GM18520 (cell line): ENCODE data around the gene SLC39A12.

ENCODE experiments used
- ATAC-seq: cut with Tn5 transposase; IDR thresholded peaks from one replicate; pipeline ENCODE4 v1.9.1; 2021; ENCODE audit not compliant: unreplicated experiment

SLC39A12 gene

DNA sequence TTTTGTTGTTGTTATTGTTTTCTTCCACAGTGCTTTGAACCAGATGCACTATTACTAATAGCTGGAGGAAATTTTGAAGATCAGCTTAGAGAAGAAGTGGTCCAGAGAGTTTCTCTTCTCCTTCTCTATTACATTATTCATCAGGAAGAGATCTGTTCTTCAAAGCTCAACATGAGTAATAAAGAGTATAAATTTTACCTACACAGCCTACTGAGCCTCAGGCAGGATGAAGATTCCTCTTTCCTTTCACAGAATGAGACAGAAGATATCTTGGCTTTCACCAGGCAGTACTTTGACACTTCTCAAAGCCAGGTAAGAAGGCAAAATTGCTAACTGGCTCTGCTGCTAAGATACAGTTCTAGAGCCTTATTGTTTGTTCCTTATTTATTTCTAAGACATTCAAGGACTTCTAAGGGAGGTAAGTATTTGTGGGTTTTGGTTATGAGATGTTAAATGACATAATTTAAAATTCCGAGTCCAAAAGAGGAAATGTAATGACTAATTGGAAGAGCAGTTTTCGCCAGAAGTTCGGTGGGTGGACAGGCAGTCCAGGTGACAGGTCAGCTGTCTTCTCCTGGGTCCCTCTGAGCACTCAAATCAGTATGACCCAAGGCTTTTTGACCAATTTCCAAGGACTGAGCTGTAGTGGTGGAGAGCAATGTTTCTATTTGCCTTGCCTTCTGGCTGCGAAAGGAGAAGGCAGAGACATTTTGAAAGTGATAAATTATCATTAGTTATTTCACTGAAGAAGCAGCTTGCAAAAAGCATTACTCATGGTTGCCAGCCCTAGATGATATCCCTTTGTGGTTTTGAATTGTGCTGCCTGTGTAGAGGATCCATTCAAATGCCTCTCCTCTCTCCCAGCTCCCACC lies 10.1 kb downstream of the SLC39A12 start:
- ATAC-seq, result no peak

DNA sequence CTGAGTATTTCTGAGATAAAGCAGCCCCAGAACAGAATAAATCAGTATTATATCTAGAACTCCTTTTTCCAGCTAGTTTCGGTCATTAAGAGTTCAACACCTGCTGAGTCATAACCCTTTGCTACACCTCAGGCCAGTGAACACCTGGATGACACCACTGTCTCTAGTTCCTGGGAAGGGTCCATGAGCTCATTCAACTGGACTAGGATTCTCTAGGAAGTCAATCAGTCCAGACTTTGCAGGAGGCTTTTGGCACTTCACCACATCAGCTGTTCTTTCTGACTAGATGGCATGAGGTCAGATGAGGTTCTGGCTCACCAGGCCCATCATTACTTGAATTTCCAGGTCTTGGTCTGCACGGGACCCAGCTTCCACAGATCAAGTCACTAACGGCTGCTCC lies 11.7 kb downstream of the SLC39A12 start:
- ATAC-seq, result no peak

DNA sequence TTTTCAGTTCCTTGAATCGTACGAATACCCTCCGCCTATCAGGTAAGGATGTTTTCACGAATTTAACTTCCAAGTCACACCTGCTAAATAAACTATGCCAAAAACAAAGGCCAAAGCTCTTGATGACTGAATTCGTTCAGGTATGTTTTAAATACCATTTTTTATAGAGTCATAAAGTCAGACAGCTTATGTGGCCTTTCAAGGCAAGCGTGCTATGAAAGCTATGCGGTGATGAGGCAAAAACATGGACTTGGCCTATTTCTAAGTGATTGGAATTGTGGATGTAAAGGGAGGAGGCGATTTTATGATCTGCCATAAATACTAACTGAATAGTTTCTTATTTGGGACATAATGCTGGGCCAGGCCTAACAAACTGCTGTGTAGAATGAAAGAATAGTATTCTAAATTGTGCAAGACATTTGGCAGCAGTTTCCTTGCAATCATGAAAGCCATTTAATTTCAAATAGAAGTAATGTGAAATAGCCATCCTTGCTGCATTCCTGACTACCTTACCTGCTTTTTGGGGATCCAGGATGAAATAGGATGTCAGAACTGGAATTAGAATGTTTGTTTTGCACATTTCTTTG lies 14.0 kb downstream of the SLC39A12 start:
- no peak for ATAC-seq

DNA sequence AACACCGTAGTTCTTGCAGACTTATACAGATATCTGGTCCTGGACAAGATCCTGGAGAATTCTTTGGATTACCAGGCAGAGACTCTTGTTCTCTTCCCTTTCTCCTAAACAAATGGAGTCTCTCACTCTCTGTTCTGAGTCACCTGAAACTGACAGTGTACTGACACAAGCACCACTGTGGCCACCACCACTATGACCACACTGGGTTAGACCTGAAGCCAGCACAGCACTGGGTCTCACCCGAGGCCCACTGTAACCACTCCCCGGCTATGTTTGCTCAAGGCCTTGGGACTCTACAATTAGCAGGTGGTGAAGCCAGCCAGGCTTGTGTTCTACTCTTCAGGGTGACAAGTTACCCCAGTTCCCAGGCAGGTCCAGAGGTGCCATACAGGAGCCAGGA lies 22.8 kb downstream of the SLC39A12 start:
- ATAC-seq, result no peak

DNA sequence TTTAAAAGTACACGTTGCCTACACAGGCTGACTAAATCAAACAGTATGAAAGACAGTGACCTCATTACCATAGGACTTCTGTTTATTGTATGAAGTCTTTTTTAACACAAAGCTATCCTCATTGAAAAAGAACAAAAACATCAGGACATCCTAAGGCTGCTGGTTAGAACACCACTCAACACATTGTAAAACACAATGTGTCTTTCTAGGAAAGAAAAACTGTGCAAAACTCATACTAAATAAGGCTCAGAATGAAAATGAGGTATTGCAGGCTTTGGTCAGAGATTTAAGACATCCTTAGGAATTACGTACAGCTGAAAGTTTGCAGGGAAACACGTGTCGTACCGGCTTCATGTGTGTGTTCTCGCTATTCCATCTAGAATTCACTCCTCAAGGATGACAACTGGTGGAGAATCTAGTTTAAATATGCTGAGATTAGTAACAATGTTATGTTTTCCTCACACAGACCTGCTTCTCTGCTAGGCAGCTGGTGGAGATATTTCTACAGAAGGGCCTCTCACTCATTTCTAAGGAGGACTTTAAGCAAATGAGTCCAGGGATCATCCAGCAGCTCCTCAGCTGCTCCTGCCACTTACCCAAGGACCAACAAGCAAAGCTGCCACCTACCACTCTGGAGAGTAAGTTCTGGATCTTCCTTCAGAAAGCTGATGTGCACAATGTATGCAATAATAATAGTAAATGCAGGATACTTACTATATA lies 29.3 kb downstream of the SLC39A12 start:
- no peak for ATAC-seq

DNA sequence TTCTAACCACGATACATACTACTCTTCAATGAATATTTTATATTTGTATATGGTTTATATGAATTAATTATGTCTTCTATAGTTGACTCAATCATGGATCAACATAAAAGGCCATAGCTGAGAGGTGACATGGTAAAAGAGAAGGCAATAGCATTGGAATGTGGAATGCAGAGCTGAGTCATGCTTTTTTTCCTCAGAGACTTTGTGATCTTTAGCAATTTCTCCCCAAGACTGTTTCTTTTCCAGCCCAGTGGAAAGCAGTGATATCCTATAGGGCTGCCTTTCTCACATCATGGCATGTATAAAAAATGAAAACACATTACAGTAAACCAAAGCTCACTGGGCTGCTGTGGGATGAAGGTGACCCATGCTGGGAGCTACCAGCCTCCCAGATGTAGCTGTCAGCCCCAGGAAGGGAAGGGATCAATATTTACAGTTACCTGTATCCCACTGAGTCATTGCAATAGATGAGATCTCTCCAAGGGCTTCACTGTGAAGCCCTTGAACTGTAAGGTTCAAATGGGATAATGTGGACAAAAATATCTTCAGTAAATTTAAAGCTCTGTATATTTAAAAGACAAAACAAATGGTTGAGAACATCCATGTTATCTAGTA lies 30.2 kb downstream of the SLC39A12 start:
- ATAC-seq, result no peak

DNA sequence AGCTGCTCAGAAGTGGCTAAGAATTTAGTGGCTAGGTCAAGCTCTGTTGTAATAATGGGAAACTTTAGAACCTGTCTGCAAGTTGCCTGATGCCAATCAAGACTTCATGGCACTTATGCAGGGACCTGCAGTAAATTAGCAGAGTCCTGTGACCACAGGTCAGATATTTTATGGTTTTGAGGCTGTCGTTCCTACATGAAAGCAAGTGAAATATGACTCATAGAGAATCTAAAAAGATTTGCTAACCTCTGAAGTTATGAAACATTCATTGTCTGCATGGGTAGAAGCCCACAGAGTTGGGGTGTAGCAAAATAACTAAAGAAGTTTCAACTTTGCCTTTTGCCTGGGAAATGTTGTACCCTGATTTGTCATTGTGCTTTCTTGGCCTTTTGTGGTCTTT lies 32.3 kb downstream of the SLC39A12 start:
- ATAC-seq, result peak; percentile 60

DNA sequence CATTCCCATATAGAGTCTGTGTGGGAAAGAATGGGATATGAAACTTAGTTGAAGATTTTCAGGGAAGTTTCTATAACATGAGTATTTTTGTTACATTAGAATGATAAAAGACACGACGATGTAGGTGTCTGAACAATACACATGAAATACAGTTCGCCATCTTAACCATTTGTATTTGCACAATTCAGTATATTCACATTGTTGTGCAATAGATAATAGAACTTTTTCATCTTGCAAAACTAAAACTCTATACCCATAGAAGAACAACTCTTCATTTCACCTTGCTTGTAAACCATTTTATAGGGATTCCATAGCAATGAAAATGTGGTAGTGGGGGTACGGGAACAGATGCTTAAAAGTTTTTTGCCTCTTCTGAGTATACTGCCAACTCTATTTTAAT lies 32.8 kb downstream of the SLC39A12 start:
- no peak for ATAC-seq

DNA sequence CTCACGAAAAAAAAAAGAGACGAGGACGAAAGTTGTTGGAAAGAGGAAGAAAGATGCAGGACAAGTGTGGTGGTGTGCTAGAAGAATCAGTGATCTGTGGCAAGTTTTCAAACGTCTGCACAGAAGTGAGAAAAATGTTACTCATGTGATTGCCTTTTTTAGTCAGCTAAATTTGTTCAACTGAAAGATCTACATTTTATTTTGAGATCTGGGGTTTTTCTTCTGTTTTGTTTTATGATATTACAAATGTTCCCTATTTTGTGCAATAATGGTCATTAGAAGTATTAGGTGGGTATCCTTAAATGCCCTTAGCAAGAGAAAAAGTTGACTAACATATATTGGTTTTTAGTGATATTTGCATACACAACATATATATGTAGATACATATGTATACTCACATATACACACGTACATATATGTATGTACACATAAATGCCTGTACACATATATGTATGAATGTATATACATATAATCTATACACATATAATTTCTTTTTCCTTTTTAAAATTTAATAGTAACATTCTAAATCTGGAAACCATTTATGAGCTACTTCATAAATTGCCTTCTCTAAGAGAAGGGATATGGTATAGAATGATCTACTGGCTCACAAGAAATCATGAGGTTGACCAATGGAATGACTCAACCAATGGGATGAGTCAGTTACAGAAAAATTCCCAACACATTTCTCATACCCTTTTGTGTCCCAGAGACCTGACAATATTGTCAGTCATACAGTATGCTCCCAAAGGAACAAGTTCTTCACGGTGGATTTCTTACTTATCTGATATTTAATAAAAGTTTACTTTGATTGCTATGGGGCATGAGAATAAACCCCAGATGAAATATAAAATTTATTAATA lies 38.4 kb downstream of the SLC39A12 start:
- ATAC-seq, result peak; percentile 50

DNA sequence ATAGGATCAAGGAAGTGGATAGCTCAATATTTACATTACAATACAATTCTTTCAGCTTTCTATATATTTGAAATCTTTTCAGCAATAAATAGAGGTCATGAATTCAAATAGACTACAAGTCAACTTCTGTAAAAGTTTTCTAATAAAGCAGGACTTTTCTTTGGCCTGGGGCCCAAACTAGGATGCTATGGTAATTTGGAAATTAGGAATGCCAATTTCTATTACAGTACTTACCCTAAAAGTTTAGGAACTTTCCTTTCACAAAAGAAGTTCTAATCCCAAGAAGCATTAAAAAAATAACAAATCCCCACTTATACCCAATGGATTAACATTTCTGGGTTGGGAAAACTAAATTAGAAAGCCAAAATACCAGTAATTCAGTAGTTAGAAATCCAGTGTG lies 40.5 kb downstream of the SLC39A12 start:
- ATAC-seq, result no peak

DNA sequence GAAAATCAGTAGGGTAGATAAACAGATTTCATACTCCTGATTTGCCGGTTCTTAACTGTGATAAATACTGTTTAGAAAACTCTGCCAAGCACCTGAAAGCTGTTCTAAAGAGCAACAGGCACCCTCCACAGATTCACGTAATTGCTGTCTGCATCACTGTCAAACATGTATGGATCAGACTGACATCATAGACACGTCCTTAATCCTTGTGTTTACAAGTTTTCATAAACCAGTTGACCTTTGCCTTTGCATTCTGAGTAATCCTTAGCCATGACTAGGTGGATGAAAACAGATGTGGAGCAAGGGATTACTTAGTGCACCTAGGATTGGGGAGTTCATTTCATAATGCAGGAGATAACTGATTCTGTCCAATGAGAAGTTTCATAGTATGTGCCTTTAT lies 41.6 kb downstream of the SLC39A12 start:
- ATAC-seq, result no peak

DNA sequence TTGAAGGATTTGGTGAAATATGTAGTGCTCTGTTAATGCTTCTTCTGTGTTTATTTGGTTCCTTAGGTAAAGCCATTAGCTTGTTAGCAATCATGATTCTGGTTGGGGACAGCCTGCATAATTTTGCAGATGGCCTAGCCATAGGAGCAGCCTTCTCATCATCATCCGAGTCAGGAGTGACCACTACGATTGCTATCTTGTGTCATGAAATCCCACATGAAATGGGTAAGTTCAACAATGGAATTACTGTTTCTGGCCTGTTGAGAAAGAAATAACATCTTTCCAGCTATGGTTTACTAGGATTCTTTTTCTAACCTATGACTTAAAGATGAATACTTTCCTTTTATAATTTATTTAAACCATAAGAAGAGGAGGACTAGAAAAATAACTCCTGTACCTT lies 48.9 kb downstream of the SLC39A12 start:
- ATAC-seq, result no peak

DNA sequence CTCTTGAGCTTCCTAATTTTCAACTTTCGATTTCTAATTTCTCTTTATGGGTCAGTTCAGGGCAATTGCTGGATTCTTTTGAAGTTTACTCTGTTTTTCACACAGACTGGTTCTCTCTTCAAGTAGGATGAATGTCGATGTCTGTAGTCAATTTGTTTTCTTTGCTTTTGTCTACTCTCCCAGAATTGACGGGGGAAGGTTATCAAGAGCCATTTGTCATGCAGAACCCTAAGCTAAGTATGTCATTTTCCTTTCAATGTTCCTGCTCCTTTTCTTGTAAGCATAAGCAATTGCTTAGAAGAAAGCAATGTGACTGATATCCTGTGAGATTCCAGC lies 53.7 kb downstream of the SLC39A12 start:
- no peak for ATAC-seq

DNA sequence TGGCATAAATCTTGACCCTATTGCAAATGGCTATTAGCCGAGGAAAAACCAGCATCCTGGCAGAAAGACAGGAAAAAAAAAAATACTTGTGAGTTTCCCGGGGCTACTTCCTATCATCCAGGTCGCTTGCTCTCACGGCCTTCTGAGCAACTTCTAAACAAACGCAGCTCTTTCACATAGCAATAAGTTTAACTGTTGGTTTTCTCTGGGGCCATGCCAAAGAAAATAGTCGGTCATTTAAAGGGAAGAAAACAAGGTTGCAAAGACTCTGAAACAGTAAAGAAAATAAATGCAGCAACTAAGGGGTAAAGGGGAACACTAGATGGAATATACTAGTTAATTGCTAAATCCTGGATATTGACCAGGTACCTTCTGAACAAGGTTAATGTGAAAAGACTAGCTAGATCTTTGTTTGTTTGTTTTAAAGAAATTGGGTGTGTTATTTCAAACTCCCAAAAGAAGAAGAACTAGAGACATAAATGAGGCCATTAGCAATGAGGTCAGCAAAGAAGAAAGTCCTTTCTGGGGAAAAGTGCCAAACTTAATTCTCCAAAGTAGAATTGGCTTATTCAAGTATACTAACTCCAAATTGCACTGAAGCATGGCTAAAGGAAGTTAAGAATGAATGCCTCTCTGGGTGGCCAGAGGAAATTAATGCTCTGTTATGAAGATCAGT lies 54.2 kb downstream of the SLC39A12 start:
- ATAC-seq, result no peak

DNA sequence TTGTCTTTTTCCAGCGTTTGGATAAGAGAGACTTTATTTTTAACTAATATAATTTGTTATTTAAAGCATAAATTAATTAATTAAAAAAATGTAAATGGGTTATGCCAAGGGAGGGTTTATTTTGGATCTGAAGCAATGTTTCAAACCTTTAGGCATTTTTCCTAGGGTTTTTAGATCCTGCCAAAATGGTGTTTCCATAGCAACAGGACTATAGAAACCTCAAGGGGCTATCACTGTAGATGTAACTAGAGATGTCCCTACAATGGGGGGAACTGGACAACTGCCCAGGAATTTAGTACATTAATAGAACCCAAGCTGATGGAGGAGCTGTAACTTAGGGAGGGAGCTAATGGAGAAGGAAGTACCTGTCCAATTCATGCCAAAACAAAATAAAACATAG lies 57.3 kb downstream of the SLC39A12 start:
- no peak for ATAC-seq

DNA sequence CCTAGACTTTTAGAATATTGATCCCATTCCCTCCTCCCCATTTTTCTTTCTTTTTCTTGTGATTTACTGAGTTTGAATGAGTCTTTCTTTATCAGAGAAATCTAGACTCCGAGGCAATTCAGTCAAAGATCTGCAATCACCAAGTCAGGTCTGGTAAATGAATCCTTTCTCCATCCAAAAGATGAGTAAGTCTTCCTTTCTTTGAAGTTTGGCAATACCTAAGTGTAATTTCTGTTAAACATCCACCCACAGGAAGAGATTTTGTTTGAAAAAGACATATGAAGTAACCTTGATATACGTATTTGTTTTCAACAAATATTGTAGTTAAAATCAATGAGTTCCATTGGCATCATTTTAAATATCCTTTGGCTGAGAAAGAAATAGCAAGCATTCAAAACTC lies 58.3 kb downstream of the SLC39A12 start:
- no peak for ATAC-seq

DNA sequence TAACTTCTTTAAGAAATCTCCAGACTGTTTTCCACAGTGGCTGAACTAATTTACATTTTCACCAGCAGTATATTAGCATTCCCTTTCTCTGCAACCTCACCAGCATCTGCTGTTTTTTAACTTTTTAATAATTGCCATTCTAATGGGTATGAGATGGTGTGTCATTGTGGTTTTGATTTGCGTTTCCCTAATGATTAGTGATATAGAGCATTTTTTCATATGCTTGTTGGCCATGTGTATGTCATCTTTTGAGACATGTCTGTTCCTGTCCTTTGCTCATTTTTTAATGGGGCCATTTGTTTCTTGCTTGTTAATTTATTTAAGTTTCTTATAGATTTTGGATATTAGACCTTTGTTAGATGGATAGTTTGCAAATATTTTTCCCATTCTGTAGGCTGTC lies 68.8 kb downstream of the SLC39A12 start:
- ATAC-seq, result no peak

DNA sequence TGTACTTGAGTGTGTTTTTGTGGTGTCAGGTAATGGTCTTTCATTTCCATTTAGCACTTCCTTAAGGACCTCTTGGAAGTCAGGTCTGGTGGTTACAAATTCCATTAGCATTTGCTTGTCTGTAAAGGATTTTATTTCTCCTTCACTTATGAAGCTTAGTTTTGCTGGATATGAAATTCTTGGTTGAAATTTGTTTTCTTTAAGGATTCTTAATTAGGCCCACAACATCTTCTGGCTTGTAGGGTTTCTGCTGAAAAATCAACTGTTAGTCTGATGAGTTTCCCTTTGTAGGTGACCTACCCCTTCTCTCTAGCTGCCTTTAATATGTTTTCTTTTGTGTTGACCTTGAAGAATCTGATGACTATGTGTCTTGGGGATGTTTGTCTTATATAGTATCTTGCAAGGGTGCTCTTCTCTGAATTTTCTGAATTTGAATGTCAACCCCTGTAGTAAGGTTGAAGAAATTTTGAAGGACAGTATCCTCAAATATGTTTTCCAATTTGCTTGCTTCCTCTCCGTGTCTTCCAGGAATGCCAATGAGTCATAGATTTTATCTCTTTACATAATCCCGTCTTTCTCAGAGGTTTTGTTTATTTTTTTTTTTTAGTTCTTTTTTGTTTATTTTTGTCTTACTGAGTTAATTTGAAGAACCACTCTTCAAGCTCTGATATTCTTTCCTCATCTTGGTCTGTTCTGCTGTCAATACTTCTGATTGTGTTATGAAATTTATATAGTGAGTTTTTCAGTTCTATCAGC lies 70.2 kb downstream of the SLC39A12 start:
- ATAC-seq, result no peak

DNA sequence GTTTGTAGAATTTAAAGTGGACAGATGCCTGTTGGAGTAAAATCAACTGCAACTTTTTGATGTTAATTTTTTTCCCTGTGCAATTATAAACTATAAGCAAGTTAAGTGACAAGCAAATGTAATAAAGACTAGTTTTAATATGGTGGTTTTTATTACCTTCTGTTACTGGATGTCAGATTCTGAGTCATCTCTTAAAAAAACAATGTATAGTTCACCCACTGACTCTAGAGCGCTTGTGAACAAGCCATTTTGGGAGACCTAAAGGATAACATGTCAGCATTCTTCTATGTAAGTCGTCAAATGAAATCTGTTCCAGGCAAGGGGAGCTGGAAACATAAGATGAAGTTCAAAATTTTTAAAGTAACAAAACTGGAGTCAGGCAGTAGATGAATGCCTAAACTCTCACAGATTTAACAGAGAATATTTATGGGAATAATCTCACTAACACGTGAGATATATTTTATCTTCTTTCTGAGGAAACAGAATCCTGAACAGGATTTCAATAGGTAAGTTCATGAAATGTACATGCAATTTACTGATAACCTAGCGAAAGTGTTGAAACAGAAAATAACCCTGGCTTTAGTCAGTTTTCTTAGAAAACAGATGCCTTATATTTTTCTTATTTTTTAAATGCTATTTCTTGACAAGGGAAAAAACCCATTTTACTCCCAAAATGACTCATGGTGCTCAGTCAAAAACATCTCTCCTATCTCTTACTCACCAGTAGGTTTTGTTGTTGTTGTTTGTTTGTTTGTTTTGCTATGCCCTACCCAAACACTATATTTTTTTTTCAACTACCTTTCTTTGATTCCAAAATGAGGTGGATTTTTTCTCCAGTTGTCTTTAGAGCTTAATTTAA lies 91.7 kb downstream of the SLC39A12 start:
- ATAC-seq, result no peak
